ENCODE data around the gene BLTP3B.

The BLTP3B gene

DNA sequence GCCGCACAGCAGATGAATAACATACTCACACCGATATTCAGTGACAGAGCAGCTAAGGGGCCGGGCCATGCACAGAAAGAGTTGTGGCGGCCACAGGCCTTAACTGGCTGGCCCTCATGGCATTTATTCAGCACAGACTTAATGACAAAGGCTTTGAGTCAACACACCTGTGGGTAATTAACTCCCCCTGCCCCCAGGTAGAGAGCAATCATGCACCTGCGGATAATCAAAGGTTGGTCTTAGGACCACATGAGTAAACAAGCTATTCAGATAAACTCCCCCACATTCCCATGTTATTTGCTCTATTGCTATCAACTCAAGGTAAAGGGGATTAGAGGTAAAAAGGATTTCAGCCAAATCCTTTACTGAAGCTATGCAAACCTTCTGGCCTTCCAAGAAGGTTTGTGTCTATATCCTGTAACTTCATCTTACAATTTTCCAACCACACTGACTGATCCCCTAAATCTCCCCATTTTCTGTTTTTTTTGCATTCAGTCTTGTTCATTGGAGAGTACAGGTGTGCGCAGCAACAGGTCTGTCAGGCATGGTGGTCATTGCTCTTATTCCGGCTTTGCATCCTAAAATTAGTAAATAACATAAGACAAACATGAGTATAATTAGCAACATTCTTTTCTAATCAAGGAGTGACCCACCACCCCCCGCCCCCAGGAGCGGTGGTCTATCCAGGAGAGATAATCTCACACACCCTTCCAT, 16.9 kb upstream of the BLTP3B start:
- no peak for DNase-seq

- DNase-seq: no peak
Measured at GRCh38 chr12:100158535-100158934, 15.9 kb upstream of the BLTP3B start.

DNA sequence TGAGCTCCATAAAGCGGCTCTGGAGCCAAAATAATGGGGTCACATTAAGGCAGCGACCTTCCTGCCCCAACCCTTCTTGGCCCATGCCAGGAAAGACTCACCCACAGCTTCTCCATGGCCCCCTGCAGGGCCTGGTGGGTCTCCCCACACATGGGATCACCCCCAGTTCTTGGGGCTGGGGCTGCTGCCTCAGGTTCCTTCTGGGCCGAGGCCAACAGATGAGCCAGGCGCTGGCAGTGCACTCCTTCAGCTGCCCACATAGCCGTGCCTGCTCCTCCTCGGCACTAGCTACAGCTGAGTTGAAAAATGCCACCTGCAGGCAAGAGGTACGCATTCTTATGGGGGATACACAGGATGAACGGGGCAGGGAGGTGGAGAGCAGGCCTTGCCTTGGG, 14.8 kb upstream of the BLTP3B start:
- no peak for DNase-seq

DNA sequence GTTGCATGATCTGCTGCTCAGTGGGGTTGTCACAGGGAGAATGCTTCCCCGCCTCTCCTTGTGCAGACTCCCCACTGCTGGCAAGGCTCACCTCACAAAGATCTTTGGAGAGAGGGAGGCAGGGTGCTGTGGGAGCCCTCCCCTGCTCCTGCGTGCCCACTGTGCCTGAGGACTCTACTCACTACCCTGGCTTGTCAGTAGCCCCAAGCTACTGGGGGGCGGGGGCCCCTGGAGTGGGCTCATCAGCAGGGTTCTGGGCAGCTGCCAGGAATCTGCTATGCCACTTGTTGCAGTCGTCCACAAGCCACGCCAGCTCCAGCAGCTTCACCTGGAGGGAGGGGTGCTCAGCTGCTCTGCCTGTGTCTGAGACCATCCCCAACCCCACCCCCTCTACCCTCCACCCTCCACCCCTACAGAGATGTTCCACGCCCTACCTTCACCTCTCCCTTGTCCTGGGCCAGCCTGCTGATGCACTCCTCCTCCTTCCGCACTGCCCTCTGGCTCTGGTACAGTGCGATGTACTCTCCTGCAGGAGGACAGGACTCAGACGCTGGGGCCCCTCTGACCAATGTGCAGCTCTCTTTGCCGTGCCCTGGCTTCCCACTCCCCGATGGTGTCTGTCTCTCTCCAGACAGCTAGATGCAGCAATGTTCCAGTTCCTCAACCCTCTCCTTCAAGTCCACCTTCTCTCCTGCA, 14.2 kb upstream of the BLTP3B start:
- DNase-seq: no peak

DNA sequence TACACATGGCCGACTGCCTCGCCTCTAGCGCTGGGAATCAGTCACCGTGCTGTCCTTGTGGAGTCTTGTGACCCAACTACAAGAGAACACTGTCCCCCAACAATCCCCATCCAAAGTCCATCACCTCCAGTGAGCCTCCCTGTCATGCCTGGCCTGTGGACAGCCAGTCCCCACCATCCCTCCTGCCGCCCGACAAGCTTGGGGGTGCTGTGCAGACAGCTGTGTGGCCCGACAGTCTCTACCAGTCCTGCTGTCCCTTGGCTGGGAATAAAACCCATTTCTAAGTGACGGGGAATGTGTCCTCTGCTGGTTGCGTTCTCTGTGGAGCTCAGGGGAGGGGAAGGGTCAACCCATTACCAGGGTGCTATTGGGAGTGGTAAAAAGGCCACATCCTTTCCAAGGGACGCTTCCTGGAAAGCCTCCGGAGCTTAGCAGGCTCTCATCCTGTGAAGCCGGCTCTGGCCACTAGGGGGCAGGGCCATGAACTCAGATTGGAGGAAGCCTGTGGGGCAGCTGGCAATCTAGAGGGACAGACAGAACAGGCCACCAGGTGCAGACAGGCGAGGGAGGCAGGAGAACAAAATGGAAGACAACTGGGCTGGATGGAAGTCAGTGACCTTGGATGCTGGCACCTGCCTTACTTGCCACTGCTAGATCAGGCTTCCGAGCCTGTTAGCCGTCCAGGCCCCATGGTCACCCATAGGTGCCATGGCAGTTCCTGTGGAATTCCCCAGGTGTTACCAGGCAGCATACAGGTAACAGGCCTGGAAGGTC, 12.0 kb upstream of the BLTP3B start:
- DNase-seq: peak; percentile 85

GRCh38 chr12:100153131-100153530, 10.5 kb upstream of the BLTP3B start:
- DNase-seq: no peak

- no peak for DNase-seq
Measured at GRCh38 chr12:100151769-100152168, 9.1 kb upstream of the BLTP3B start.

DNA sequence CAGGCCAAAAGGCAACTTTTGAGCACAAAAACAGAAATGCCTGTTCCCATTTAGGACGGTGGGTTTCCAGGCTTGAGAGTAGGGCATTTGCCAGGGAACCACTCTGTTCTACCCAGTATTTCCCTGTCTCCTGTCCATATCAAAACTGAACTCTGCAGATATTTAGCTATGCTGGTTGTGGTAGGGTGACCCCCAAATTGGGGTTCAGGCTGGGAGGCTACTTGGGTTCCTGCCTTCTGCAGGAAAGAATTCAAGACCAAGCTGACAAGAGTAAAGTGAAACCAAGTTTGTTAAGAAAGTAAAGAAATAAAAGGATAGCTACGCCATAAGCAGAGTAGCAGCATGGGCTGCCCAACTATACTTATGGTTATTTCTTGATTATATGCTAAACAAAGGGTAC, 3.6 kb upstream of the BLTP3B start:
- DNase-seq: no peak

GRCh38 chr12:100145643-100146042, 3.0 kb upstream of the BLTP3B start:
- no peak for DNase-seq

- no peak for DNase-seq
Measured at GRCh38 chr12:100141998-100142850, 450 bp downstream of the BLTP3B start.

GRCh38 chr12:100141666-100141997, 1.0 kb downstream of the BLTP3B start:
- DNase-seq: peak; percentile 77

DNA sequence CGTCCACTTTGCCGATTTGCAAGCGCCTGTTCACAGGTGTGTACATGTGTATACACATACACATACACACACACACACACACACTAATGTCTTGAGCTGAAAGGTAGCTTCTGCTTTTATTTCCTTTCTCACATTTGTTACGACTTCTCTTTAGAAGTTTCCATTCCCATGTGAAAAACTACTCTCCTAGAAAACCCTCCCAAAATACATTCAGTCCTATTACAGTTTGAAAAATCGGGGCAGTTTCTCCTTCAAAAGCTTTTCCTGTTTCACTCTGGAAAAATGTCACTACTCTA, 3.9 kb downstream of the BLTP3B start:
- no peak for DNase-seq

DNA sequence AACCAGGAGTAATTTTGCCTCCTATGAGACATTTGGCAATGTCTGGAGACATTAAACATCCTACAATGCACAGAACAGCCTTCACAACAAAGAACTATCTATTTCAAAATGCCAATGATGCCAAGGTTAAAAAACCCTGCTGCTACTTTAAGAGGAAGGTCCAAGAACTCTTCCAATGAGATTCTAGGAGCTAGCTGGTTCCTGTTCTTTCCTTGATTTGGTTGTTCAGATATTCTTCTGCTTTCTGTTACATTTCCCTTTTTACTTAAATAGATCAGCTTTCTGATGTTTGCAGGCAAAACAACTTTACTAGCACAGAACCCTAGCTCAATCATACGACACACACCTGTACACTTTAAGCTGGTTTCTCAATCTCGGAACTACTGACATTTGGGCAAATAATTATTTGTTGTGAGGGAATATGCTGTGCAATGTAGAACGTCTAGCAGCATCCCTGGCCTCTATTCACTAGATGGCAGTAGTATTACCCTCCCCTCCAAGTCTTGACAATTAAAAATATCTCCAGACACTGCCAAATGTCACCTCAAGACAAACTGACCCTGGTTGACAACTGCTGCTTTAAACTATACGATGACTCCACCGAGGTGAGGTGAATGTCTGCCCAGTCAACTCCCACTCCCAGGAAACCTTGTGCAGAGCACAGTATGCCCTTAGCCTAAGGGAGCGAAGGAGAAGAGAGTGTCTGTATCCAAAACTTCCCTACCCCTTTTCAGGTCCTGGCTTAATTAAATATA, 4.4 kb downstream of the BLTP3B start:
- DNase-seq: peak; percentile 60

GRCh38 chr12:100133200-100133599, 9.5 kb downstream of the BLTP3B start:
- DNase-seq: no peak

DNA sequence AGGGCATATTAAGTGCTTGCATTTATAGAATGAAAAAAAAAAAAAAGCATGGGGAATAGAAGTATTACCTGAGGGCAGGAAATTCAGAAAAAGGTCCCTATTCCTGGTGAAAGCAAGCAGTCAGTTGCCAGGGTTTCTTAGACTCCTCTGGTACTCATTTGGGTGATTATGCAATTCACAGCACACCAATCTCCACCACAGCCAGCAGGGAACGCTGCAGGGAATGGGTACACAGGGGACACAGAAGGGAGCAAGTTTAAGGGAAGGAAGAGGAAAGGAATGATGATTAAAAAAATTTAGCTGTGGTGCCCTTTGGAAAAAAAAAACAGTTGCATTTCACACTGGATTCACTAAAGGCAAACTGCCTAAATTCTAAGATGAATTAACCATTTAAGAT, 14.2 kb downstream of the BLTP3B start:
- DNase-seq: peak; percentile 41

DNA sequence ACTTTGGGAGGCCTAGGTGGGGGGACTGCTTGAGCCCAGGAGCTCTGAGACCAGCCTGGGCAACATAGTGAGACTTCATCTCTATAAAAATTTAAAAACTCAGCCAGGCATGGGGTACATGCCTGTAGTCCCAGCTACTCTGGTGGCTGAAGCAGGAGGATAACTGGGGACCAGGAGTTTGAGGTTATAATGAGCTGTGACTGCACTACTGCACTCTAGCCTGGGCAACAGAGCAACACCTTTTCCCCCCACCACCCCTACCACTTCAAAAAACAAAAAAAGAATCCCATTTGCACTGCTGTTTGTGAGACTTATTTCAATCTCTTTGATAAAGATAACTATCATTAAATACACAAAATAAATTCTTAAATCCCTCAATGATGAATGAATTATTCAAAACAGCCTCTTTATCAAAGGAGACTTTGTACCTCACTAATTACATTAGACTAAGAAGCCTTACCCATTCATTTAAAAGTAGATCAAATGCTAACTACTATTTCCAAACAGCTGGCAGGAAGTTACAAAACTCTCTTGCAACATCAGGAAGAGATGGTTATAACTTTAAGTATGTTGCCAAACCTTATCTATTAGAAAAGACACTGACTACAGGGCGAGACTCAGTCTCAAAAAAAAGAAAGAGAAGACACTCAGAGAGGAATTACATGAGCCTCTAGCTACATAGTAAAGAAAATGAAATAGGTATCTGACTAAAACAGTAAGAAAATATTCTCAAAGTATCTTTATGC, 14.7 kb downstream of the BLTP3B start:
- DNase-seq: peak; percentile 54

GRCh38 chr12:100123316-100124095, 19.2 kb downstream of the BLTP3B start:
- no peak for DNase-seq

DNA sequence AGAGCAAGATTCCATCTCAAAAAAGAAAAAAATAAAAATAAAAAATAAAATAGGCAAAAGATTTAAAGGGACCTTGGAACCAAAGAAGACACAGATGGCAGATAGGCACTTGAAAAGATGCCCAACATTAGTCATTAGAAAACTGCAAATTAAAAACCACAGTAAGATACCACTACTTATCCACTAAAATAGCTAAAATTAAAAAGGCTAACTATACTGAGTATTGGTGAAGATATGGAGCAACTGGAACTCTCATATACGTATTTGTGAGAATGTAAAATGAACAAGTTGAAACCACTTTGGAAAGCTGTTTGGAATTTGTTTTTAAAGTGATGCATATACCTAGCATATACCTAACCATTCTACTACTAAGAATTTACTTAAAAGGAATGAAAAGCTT, 22.3 kb downstream of the BLTP3B start:
- DNase-seq: no peak

GRCh38 chr12:100115291-100115690, 27.4 kb downstream of the BLTP3B start:
- DNase-seq: no peak

DNA sequence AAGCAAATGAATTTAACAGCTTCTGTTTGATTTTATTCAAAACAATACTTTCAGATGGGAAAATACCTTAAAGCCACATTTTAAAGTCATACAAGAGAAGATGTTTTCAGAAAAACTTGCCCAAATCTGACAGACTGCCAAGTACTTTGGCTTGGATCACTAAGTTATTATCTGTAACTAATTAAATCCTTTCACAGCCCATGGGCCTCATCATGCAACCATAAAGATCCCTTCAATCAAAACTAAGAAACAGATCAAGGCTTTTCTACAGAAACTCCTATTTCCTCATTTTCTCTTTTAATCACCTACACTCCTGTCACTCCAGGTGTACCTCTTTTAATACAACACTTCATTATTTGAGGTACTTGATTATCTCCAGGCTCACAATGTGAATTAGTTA, 28.1 kb downstream of the BLTP3B start:
- DNase-seq: no peak

GRCh38 chr12:100110276-100110675, 32.4 kb downstream of the BLTP3B start:
- DNase-seq: no peak

Measured in hematopoietic multipotent progenitor cell treated with erythropoietin and hydrocortisone succinate and interleukin-3 and kit ligand, for 8 days (in vitro differentiated cells).